SU-DHL-6 (cell line): Measurements from ENCODE around the gene CTSA.

Experiments used
- H2AFZ ChIP-seq: fragments of 200-600 bp; sonication (generic); 2 replicates; pipeline ENCODE4 v1.6.1; 2014; ENCODE audit warnings: low read depth, mild to moderate bottlenecking, moderate library complexity, mixed read lengths, antibody characterized with exemption, low read length; ENCODE audit not compliant: severe bottlenecking
- H3F3A ChIP-seq: fragments of 200-600 bp; shearing (Covaris generic); 2 replicates; pipeline ENCODE4 v1.6.0; 2016; ENCODE audit warnings: antibody characterized with exemption, mild to moderate bottlenecking; ENCODE audit not compliant: insufficient read depth
- H3K27ac ChIP-seq: fragments of 200-600 bp; sonication (generic); 2 replicates; pipeline ENCODE4 v1.5.1; 2016; ENCODE audit warnings: low read depth, mild to moderate bottlenecking, low read length, moderate library complexity, mixed read lengths
- H3K27me3 ChIP-seq: fragments of 200-600 bp; sonication (generic), shearing (Covaris generic); 2 replicates; pipeline ENCODE4 v1.6.0; 2014; ENCODE audit warnings: mild to moderate bottlenecking, low read length
- H3K36me3 ChIP-seq: fragments of 200-600 bp; sonication (generic); 2 replicates; pipeline ENCODE4 v1.6.1; 2014; ENCODE audit warnings: mild to moderate bottlenecking, low read length, mixed read lengths
- H3K4me2 ChIP-seq: fragments of 300-600, 200-600 bp; shearing (Covaris generic), sonication (generic); 2 replicates; pipeline ENCODE4 v1.6.0; 2014; ENCODE audit warnings: low read length, low read depth, mild to moderate bottlenecking; ENCODE audit not compliant: poor library complexity, severe bottlenecking
- H3K4me3 ChIP-seq: fragments of 200-600 bp; sonication (generic); 2 replicates; pipeline ENCODE4 v1.5.1; 2014; ENCODE audit warnings: antibody characterized with exemption, low read length, mild to moderate bottlenecking, mixed read lengths; ENCODE audit not compliant: insufficient read depth, poor library complexity, severe bottlenecking
- H3K79me2 ChIP-seq: fragments of 200-600 bp; sonication (generic); 2 replicates; pipeline ENCODE4 v1.6.1; 2014; ENCODE audit warnings: mild to moderate bottlenecking, low read length, moderate library complexity; ENCODE audit not compliant: insufficient read depth
- H3K9ac ChIP-seq: fragments of 200-600 bp; sonication (generic); 2 replicates; pipeline ENCODE4 v1.7.0; 2014; ENCODE audit warnings: mild to moderate bottlenecking, low read length
- H3K9me2 ChIP-seq: fragments of 200-600 bp; sonication (generic); replicated peaks from 2 replicates; pipeline ENCODE4 v1.6.1; 2014; ENCODE audit warnings: low read length; ENCODE audit not compliant: insufficient read depth
- H3K9me3 ChIP-seq: fragments of 200-600 bp; sonication (generic); 2 replicates; pipeline ENCODE4 v1.6.1; 2014; ENCODE audit warnings: low read length, mixed read lengths; ENCODE audit not compliant: insufficient read depth
- H4K20me1 ChIP-seq: fragments of 200-600 bp; sonication (generic); 2 replicates; pipeline ENCODE4 v1.6.1; 2014; ENCODE audit warnings: low read depth, mild to moderate bottlenecking, antibody characterized with exemption, low read length, moderate library complexity, mixed read lengths
- CTCF ChIP-seq: fragments of 200-600 bp; sonication (generic); IDR thresholded peaks from one replicate; pipeline ENCODE4 v1.5.1; 2017; ENCODE audit warnings: antibody characterized with exemption, mild to moderate bottlenecking, low read length, moderate library complexity; ENCODE audit not compliant: insufficient read depth, poor library complexity, severe bottlenecking
- EZH2phosphoT487 ChIP-seq: fragments of 200-600 bp; sonication (generic), shearing (Covaris generic); conservative IDR thresholded peaks from 2 replicates; pipeline ENCODE4 v1.6.1; 2018; ENCODE audit warnings: mild to moderate bottlenecking, antibody characterized with exemption, low read length, moderate library complexity, mixed read lengths

The CTSA gene

GRCh38 chr20:45935416-45936046 is 44.4 kb downstream of the CTSA start:
- peak overlapping the region; percentile 99 for H3K9ac ChIP-seq
- no peak overlapping the region for H2AFZ ChIP-seq
- peaks cover 8% of the 10 kb centered on the region for H3K36me3 ChIP-seq
- no peaks in the 10 kb centered on the region for H3K9me3 ChIP-seq
- peak overlapping the region; percentile 85 for H3K4me3 ChIP-seq
- no peaks in the 10 kb centered on the region for H3F3A ChIP-seq
- no peaks in the 10 kb centered on the region for H4K20me1 ChIP-seq
- H3K9me2 ChIP-seq = no peaks in the 10 kb centered on the region
- H3K27me3 ChIP-seq = no peaks in the 10 kb centered on the region
- peak overlapping the region; percentile 10; the same call in 1 of the 2 replicates for H3K27ac ChIP-seq
- H3K79me2 ChIP-seq = peaks cover 27% of the 10 kb centered on the region
- H3K4me2 ChIP-seq = peak overlapping the region; percentile 85
- no peak for TF ChIP-seq CTCF
- TF ChIP-seq EZH2phosphoT487 = no peak

- H3K9me2 ChIP-seq = no peaks in the 10 kb centered on the region
- H3F3A ChIP-seq = no peaks in the 10 kb centered on the region
- H3K9ac ChIP-seq = no peak overlapping the region
- H2AFZ ChIP-seq = no peak overlapping the region
- peaks cover 27% of the 10 kb centered on the region for H3K79me2 ChIP-seq
- H3K27ac ChIP-seq = no peak overlapping the region
- TF ChIP-seq CTCF = no peak
- TF ChIP-seq EZH2phosphoT487 = no peak
- peaks cover 9% of the 10 kb centered on the region for H3K36me3 ChIP-seq
- no peak overlapping the region for H3K4me3 ChIP-seq
- H3K4me2 ChIP-seq = no peak overlapping the region
- H3K9me3 ChIP-seq = no peaks in the 10 kb centered on the region
- no peaks in the 10 kb centered on the region for H3K27me3 ChIP-seq
- no peaks in the 10 kb centered on the region for H4K20me1 ChIP-seq
Measured at GRCh38 chr20:45937765-45938164, 46.6 kb downstream of the CTSA start.

- H3K9ac ChIP-seq = no peak overlapping the region
- H3K27me3 ChIP-seq = no peaks in the 10 kb centered on the region
- no peaks in the 10 kb centered on the region for H3K9me2 ChIP-seq
- no peaks in the 10 kb centered on the region for H3K9me3 ChIP-seq
- H3K27ac ChIP-seq = no peak overlapping the region
- TF ChIP-seq EZH2phosphoT487 (no peak), CTCF (no peak)
- H2AFZ ChIP-seq = no peak overlapping the region
- no peaks in the 10 kb centered on the region for H4K20me1 ChIP-seq
- peaks cover 27% of the 10 kb centered on the region for H3K79me2 ChIP-seq
- no peak overlapping the region for H3K4me3 ChIP-seq
- H3F3A ChIP-seq = no peaks in the 10 kb centered on the region
- H3K36me3 ChIP-seq = peaks cover 12% of the 10 kb centered on the region
- H3K4me2 ChIP-seq = no peak overlapping the region
Measured at GRCh38 chr20:45938727-45939438, 47.7 kb downstream of the CTSA start.
